Measurements from ENCODE around the gene IL17A. TPM values are rescaled to one million over a fixed set of nuclear protein-coding genes. Genes with fewer than 3 reads are reported as not detected.
A peak's percentile ranks its signal among the peaks of the same experiment; 100 is the strongest.

IL17A gene
- not detected for total RNA-seq

DNA sequence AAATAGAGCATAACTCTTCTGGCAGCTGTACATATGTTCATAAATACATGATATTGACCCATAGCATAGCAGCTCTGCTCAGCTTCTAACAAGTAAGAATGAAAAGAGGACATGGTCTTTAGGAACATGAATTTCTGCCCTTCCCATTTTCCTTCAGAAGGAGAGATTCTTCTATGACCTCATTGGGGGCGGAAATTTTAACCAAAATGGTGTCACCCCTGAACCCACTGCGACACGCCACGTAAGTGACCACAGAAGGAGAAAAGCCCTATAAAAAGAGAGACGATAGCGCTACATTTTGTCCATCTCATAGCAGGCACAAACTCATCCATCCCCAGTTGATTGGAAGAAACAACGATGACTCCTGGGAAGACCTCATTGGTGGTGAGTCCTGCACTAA lies at the start of gene IL17A:
Gene IL17A, plus strand, starts transcription at position 301 of the 400 bp plus-strand sequence. Its CDS starts 57 bp downstream, at position 358.
- H3K9me3 ChIP-seq, result no peaks in the 10 kb centered on the region
- DNase-seq (no peak), ATAC-seq (no peak)
- no peak within 1 kb of the TSS for H3K4me3 ChIP-seq
- H3K27ac ChIP-seq, result no peak within 1 kb of the TSS
- intact Hi-C loops (cut with DNase I), result no loop called here
- H3K27me3 ChIP-seq, result no peaks in the 10 kb centered on the region
- H3K4me1 ChIP-seq, result no peaks in the 10 kb centered on the region
- WGBS, 2 donors, result 90% methylated on average over 7 of the region's 7 CpGs
- no peaks in the 10 kb centered on the region for H3K36me3 ChIP-seq (replicated peaks in 1 of 2; ENCODE audit: insufficient read depth in 1 of 2, low read depth in 2 of 2)
- TF ChIP-seq CTCF (IDR thresholded peaks at IDR 0.05), result no peak
- no peak for TF ChIP-seq POLR2A (IDR thresholded peaks at IDR 0.05)

DNA sequence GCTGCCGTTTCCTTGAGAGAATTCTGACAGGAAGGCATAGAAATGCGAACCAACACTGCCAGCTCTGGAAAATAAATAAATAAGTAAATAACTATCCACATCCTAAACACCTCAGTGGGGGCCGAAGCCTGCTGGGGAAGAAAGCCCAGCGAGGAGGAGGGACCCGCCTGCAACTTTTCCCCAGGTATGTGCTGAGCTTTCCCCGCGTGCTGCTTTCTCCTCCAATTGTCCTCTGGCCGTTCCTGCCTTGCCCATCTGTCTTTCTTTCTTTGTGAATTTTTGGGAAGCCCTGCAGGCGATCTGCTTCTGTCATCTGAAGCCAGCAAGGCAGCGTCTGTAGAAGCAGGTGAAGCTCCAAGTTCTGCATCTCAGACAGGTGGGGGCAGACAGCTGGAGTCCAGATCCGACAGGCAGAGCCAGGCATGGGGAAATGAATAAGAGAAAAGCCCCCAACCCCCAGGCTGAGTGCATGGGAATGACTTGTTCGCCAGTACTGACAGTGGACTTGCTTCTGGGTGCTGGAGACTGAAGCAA lies 49.2 kb upstream of the IL17A start:
- H3K36me3 ChIP-seq (replicated peaks in 1 of 2; ENCODE audit: insufficient read depth in 1 of 2, low read depth in 2 of 2), result no peaks in the 10 kb centered on the region
- intact Hi-C loops (cut with DNase I), result no loop called here
- DNase-seq (no peak), ATAC-seq (no peak)
- no peak overlapping the region for H3K4me3 ChIP-seq
- no peaks in the 10 kb centered on the region for H3K27me3 ChIP-seq
- H3K27ac ChIP-seq, result no peak overlapping the region
- WGBS, 2 donors, result 71 to 75% methylated on average over 12 of the region's 12 CpGs
- no peaks in the 10 kb centered on the region for H3K9me3 ChIP-seq
- peaks cover 10% of the 10 kb centered on the region for H3K4me1 ChIP-seq
- TF ChIP-seq POLR2A (IDR thresholded peaks at IDR 0.05) (no peak), CTCF (IDR thresholded peaks at IDR 0.05) (no peak)

- intact Hi-C loops (cut with DNase I), result no loop called here
- no peak overlapping the region for H3K4me3 ChIP-seq
- 82 to 89% methylated on average over 4 of the region's 4 CpGs for WGBS, 2 donors
- no peak for TF ChIP-seq CTCF (IDR thresholded peaks at IDR 0.05)
- no peak for TF ChIP-seq POLR2A (IDR thresholded peaks at IDR 0.05)
- H3K36me3 ChIP-seq (replicated peaks in 1 of 2; ENCODE audit: insufficient read depth in 1 of 2, low read depth in 2 of 2), result no peaks in the 10 kb centered on the region
- ATAC-seq (no peak), DNase-seq (no peak)
- no peak overlapping the region for H3K27ac ChIP-seq
- H3K9me3 ChIP-seq, result no peaks in the 10 kb centered on the region
- H3K27me3 ChIP-seq, result no peaks in the 10 kb centered on the region
- peaks cover 10% of the 10 kb centered on the region for H3K4me1 ChIP-seq
Measured at GRCh38 chr6:52138284-52138683, 47.9 kb upstream of the IL17A start.

DNA sequence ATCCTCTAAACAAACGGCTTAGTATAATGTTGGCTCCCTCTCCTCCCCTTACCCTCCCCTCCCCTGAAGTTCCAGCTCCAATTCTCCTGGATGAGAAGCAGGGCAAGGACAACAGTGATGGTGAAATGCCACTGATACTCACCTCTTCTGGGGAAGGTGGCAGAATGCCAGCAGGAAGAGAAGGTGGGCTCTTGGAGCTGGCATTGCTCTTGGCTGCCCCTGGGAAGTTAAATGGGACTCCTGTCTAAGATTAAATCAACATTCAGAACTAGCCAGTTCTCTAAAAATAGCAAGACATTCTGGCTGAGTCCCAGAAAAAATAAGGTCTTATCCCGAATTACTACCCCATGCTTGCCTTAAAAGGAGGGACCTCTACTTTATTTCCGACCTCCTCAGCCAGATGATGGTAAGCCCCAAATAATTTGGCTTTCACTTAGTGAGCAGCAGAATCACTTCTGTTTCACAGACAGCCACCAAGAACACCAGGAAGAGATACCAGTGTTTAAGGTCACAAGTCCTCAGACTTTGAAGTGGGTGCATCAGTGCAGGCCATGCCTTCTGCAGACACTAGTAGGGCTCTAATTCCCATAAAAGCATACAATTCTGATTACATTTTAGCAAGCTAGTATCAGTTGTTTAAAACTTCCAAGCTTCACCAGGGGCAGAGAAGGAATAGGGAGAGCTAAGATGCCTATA lies 46.0 kb upstream of the IL17A start:
- no peaks in the 10 kb centered on the region for H3K27me3 ChIP-seq
- no peak overlapping the region for H3K4me3 ChIP-seq
- peaks cover 10% of the 10 kb centered on the region for H3K4me1 ChIP-seq
- 21 to 30% methylated on average over 3 of the region's 3 CpGs for WGBS, 2 donors
- ATAC-seq (peak; percentile 21), DNase-seq (peak in 1 of 4 donors; percentile 23)
- no peak overlapping the region for H3K27ac ChIP-seq
- H3K36me3 ChIP-seq (replicated peaks in 1 of 2; ENCODE audit: insufficient read depth in 1 of 2, low read depth in 2 of 2), result no peaks in the 10 kb centered on the region
- intact Hi-C loops (cut with DNase I), result no loop called here
- TF ChIP-seq POLR2A (IDR thresholded peaks at IDR 0.05) (no peak), CTCF (IDR thresholded peaks at IDR 0.05) (no peak)
- no peaks in the 10 kb centered on the region for H3K9me3 ChIP-seq

DNA sequence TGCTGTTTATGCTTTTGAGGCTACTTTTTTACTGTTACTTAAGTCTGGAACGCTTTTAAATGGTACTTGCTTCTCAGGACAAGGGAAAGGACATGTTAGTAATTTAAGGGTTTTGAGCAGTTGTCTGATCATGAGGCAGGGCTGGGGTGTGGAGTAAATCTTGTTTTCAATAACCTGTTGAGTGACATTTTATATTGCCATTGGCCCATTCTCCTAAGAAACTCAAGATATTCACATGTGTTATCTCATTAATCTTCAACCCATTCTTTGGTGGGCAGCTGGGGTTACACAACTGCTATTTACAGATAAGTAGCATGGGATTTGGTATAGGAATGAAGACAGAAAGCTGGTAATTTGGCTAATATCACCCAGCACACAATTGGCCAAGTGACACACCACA lies 44.6 kb upstream of the IL17A start:
- Histone ChIP-seq H3K4me1 (peaks cover 10% of the 10 kb centered on the region), H3K36me3 (replicated peaks in 1 of 2; ENCODE audit: insufficient read depth in 1 of 2, low read depth in 2 of 2) (no peaks in the 10 kb centered on the region), H3K27ac (no peak overlapping the region), H3K4me3 (no peak overlapping the region), H3K27me3 (no peaks in the 10 kb centered on the region), H3K9me3 (no peaks in the 10 kb centered on the region)
- DNase-seq (no peak), ATAC-seq (no peak)
- TF ChIP-seq CTCF (IDR thresholded peaks at IDR 0.05) (no peak), POLR2A (IDR thresholded peaks at IDR 0.05) (no peak)
- intact Hi-C loops (cut with DNase I), result no loop called here
- WGBS, 2 donors, result 58 to 61% methylated on average over 1 of the region's 1 CpG
